GM19043 (cell line): ENCODE data around the gene ITGB7.

Experiments
- ATAC-seq: cut with Tn5 transposase; IDR thresholded peaks from one replicate; pipeline ENCODE4 v1.9.1; 2021; ENCODE audit warnings: low read depth; ENCODE audit not compliant: unreplicated experiment

Gene ITGB7

GRCh38 chr12:53199700-53200099 lies 7.4 kb downstream of the ITGB7 start:
- ATAC-seq = no peak

- no peak for ATAC-seq
These were observed 8.5 kb downstream of the ITGB7 start for GRCh38 chr12:53198486-53199110.

- no peak for ATAC-seq
These were observed 9.9 kb downstream of the ITGB7 start for GRCh38 chr12:53197011-53197640.

- no peak for ATAC-seq
These were observed 10.6 kb downstream of the ITGB7 start for GRCh38 chr12:53196486-53196885.

- ATAC-seq = no peak
These were observed 11.3 kb downstream of the ITGB7 start for GRCh38 chr12:53195516-53196420.

GRCh38 chr12:53194973-53195372 lies 12.1 kb downstream of the ITGB7 start:
- no peak for ATAC-seq

- no peak for ATAC-seq
These were observed 12.9 kb downstream of the ITGB7 start for GRCh38 chr12:53193985-53194716.

GRCh38 chr12:53193040-53193439 lies 14.0 kb downstream of the ITGB7 start:
- ATAC-seq = no peak

GRCh38 chr12:53192531-53193021 lies 14.5 kb downstream of the ITGB7 start:
- ATAC-seq = no peak

GRCh38 chr12:53191885-53192530 lies 15.0 kb downstream of the ITGB7 start:
- no peak for ATAC-seq

GRCh38 chr12:53191096-53191884 lies 15.8 kb downstream of the ITGB7 start:
- ATAC-seq = no peak

- ATAC-seq = no peak
These were observed 16.8 kb downstream of the ITGB7 start for GRCh38 chr12:53190108-53190729.

GRCh38 chr12:53187145-53187899 lies 19.7 kb downstream of the ITGB7 start:
- no peak for ATAC-seq

GRCh38 chr12:53186745-53187144 lies 20.3 kb downstream of the ITGB7 start:
- ATAC-seq = no peak

GRCh38 chr12:53185582-53186153 lies 21.4 kb downstream of the ITGB7 start:
- no peak for ATAC-seq

GRCh38 chr12:53184828-53185227 lies 22.2 kb downstream of the ITGB7 start:
- no peak for ATAC-seq

- no peak for ATAC-seq
These were observed 24.1 kb downstream of the ITGB7 start for GRCh38 chr12:53182903-53183302.

- no peak for ATAC-seq
These were observed 25.1 kb downstream of the ITGB7 start for GRCh38 chr12:53181935-53182334.
